ENCODE measurements around the gene KBTBD12.

- TF ChIP-seq CTCF (IDR thresholded peaks at IDR 0.05) (no peak), POLR2A (IDR thresholded peaks at IDR 0.05) (no peak), EP300 (IDR thresholded peaks at IDR 0.05) (no peak)
These were observed 448 bp upstream of the KBTBD12 start for GRCh38 chr3:127914584-127914983.

All from tibial nerve (tissue), 4 donors.